ENCODE results near the gene CFAP45. TPM values are rescaled to one million over a fixed set of nuclear protein-coding genes. Genes with fewer than 3 reads are reported as not detected.
A peak's percentile ranks its signal among the peaks of the same experiment; 100 is the strongest.
"Not testable (repeated sequence)": the region's sequence is repeated elsewhere in the genome, so short reads cannot be mapped to it uniquely, and the experiment has no call there.

The CFAP45 gene
- total and polyA plus RNA-seq, 5 donors from 2014 or later = 0.40 to 7.2 (median 0.48) TPM; not detected in 1

GRCh38 chr1:159900755-159901360, 893 bp upstream of the CFAP45 start:
- Mint-ChIP-seq H3K4me3 (peak overlapping the region in 1 of 4 donors; percentile 21), H3K4me1 (peaks cover 0 to 5% (median 1%) of the 10 kb centered on the region in 4 donors), H3K9me3 (no peaks in the 10 kb centered on the region), H3K27me3 (no peaks in the 10 kb centered on the region), H3K36me3 (peaks cover 5% of the 10 kb centered on the region), H3K27ac (no peak overlapping the region)
- DNase-seq (no peak), ATAC-seq (ENCODE audit: low read depth in 2 of 2) (no peak)
- H3K4me1 ChIP-seq (ENCODE audit: control insufficient read depth, insufficient read depth, low read length, poor library complexity, severe bottlenecking) = no peaks in the 10 kb centered on the region
- no peak overlapping the region for H3K27ac ChIP-seq (ENCODE audit: insufficient read depth, low read length, poor library complexity, severe bottlenecking)
- H3K9me3 ChIP-seq (ENCODE audit: control insufficient read depth in 2 of 2, low read length in 2 of 2) = no peaks in the 10 kb centered on the region
- no peaks in the 10 kb centered on the region for H3K27me3 ChIP-seq (ENCODE audit: control insufficient read depth, insufficient read depth, low read length)
- H3K36me3 ChIP-seq (ENCODE audit: control insufficient read depth, insufficient read depth, low read length) = no peaks in the 10 kb centered on the region
- H3K4me3 ChIP-seq (ENCODE audit: low read depth, low read length) = no peak overlapping the region

GRCh38 chr1:159899634-159900033, 331 bp downstream of the CFAP45 start:
- not testable (repeated sequence) for H3K4me3 ChIP-seq (ENCODE audit: low read depth, low read length); ATAC-seq (ENCODE audit: low read depth in 2 of 2); H3K36me3 Mint-ChIP-seq; H3K4me1 ChIP-seq (ENCODE audit: control insufficient read depth, insufficient read depth, low read length, poor library complexity, severe bottlenecking); H3K9me3 ChIP-seq (ENCODE audit: control insufficient read depth in 2 of 2, low read length in 2 of 2); H3K27me3 Mint-ChIP-seq; H3K4me1 Mint-ChIP-seq; H3K9me3 Mint-ChIP-seq; H3K36me3 ChIP-seq (ENCODE audit: control insufficient read depth, insufficient read depth, low read length); H3K27me3 ChIP-seq (ENCODE audit: control insufficient read depth, insufficient read depth, low read length); H3K4me3 Mint-ChIP-seq; DNase-seq; H3K27ac ChIP-seq (ENCODE audit: insufficient read depth, low read length, poor library complexity, severe bottlenecking); H3K27ac Mint-ChIP-seq

DNA sequence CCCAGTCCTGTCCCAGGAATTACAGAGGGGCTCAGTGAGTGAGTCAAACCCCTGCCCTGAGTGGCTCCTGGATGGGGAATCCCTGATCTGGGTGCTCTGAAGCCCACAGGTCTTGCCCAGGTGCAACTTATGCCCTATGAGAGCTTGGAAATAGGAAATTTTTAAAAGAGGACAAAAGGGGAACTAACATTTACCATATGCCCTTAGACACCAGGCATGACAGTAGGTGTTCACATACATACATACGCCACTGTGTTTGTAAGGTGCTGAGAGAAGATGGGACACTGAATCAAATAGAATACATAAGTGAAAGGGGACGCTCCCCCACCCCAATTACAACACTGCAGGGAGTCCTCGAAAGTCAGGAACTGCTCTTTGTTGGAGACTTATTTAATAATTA, 1.4 kb downstream of the CFAP45 start:
- no peaks in the 10 kb centered on the region for H3K9me3 Mint-ChIP-seq
- no peaks in the 10 kb centered on the region for H3K4me1 ChIP-seq (ENCODE audit: control insufficient read depth, insufficient read depth, low read length, poor library complexity, severe bottlenecking)
- peaks cover 4% of the 10 kb centered on the region for H3K27me3 Mint-ChIP-seq
- no peak overlapping the region for H3K27ac ChIP-seq (ENCODE audit: insufficient read depth, low read length, poor library complexity, severe bottlenecking)
- peaks cover 4% of the 10 kb centered on the region for H3K36me3 Mint-ChIP-seq
- DNase-seq (no peak), ATAC-seq (ENCODE audit: low read depth in 2 of 2) (peak in 1 of 2 donors; percentile 20)
- no peaks in the 10 kb centered on the region for H3K9me3 ChIP-seq (ENCODE audit: control insufficient read depth in 2 of 2, low read length in 2 of 2)
- peaks cover 0 to 5% (median 1%) of the 10 kb centered on the region in 4 donors for H3K4me1 Mint-ChIP-seq
- H3K4me3 ChIP-seq (ENCODE audit: low read depth, low read length) = no peak overlapping the region
- no peaks in the 10 kb centered on the region for H3K36me3 ChIP-seq (ENCODE audit: control insufficient read depth, insufficient read depth, low read length)
- no peak overlapping the region for H3K4me3 Mint-ChIP-seq
- H3K27me3 ChIP-seq (ENCODE audit: control insufficient read depth, insufficient read depth, low read length) = peaks cover 2% of the 10 kb centered on the region
- peak overlapping the region in 1 of 3 donors; percentile 34 for H3K27ac Mint-ChIP-seq

GRCh38 chr1:159897962-159898361, 2.0 kb downstream of the CFAP45 start:
- Histone ChIP-seq H3K9me3 (ENCODE audit: control insufficient read depth in 2 of 2, low read length in 2 of 2) (no peaks in the 10 kb centered on the region), H3K4me3 (ENCODE audit: low read depth, low read length) (no peak overlapping the region), H3K27ac (ENCODE audit: insufficient read depth, low read length, poor library complexity, severe bottlenecking) (no peak overlapping the region), H3K4me1 (ENCODE audit: control insufficient read depth, insufficient read depth, low read length, poor library complexity, severe bottlenecking) (no peaks in the 10 kb centered on the region), H3K27me3 (ENCODE audit: control insufficient read depth, insufficient read depth, low read length) (peaks cover 2% of the 10 kb centered on the region), H3K36me3 (ENCODE audit: control insufficient read depth, insufficient read depth, low read length) (no peaks in the 10 kb centered on the region)
- H3K9me3 Mint-ChIP-seq = no peaks in the 10 kb centered on the region
- DNase-seq (no peak), ATAC-seq (ENCODE audit: low read depth in 2 of 2) (peak in 1 of 2 donors; percentile 24)
- H3K4me3 Mint-ChIP-seq = no peak overlapping the region
- H3K36me3 Mint-ChIP-seq = no peaks in the 10 kb centered on the region
- peaks cover 0 to 5% (median 1%) of the 10 kb centered on the region in 4 donors for H3K4me1 Mint-ChIP-seq
- H3K27me3 Mint-ChIP-seq = peaks cover 4% of the 10 kb centered on the region
- H3K27ac Mint-ChIP-seq = peak overlapping the region in 1 of 3 donors; percentile 34

DNA sequence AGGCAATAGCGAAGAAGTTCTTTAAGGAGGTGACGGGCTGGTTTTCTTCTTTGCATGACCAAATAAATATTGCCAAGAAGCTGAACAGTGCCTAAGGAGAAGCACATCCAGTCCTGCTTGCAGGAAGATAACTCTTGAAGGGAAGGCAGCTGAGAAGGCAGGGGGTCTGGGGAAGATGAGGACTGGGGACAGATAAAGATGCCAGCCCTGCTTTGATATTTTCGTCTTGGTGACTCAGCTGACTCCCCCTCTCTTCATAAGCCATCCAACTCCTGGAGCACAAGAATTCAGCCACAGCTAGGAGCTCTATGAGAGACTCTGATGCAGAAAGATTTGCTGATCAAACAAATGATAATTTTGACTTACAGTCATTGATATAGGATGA, 3.4 kb downstream of the CFAP45 start:
- Mint-ChIP-seq H3K27me3 (peaks cover 4% of the 10 kb centered on the region), H3K27ac (peak overlapping the region in 2 of 3 donors; percentile 29 to 44), H3K4me1 (peaks cover 0 to 7% (median 5%) of the 10 kb centered on the region in 4 donors), H3K9me3 (no peaks in the 10 kb centered on the region), H3K36me3 (no peaks in the 10 kb centered on the region), H3K4me3 (no peak overlapping the region)
- H3K4me1 ChIP-seq (ENCODE audit: control insufficient read depth, insufficient read depth, low read length, poor library complexity, severe bottlenecking) = no peaks in the 10 kb centered on the region
- no peaks in the 10 kb centered on the region for H3K36me3 ChIP-seq (ENCODE audit: control insufficient read depth, insufficient read depth, low read length)
- H3K4me3 ChIP-seq (ENCODE audit: low read depth, low read length) = no peak overlapping the region
- ATAC-seq (ENCODE audit: low read depth in 2 of 2) = no peak
- H3K27ac ChIP-seq (ENCODE audit: insufficient read depth, low read length, poor library complexity, severe bottlenecking) = no peak overlapping the region
- peaks cover 2% of the 10 kb centered on the region for H3K27me3 ChIP-seq (ENCODE audit: control insufficient read depth, insufficient read depth, low read length)
- H3K9me3 ChIP-seq (ENCODE audit: control insufficient read depth in 2 of 2, low read length in 2 of 2) = no peaks in the 10 kb centered on the region
- DNase-seq = no peak

DNA sequence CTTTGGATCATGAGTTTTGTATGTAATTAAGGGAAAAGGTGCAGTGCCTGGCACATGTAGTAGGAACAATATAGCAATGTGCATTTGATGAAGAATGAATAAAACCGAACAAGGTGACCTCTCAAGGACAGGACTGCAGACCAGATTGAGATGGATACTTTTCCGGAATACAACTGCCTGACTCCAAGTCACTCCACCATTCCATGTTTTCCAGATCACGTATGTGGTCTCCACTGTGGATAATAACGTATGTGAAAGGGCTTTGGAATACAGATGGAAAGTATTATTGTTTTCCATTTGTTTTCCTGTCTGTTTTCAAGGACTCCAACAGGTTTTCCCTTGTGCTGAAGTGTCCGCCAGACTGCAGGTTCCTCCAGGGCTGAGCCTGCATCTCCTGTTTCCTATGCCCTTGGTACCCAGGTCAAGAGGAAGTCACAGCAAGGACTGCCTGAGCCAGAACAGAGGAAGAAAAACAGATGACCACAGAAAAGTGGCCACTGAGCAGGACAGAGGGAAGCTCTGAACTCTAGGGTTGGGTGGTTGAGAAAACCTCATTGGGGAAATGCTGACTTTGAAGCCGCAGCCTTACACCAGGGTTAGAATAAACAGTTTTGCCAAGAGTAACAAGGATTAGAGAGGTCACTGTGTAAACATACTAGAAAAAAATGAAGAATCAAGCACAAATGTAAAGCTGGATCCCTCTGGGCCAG, 4.0 kb downstream of the CFAP45 start:
- ATAC-seq (ENCODE audit: low read depth in 2 of 2) = no peak
- H3K4me3 Mint-ChIP-seq = no peak overlapping the region
- no peaks in the 10 kb centered on the region for H3K4me1 ChIP-seq (ENCODE audit: control insufficient read depth, insufficient read depth, low read length, poor library complexity, severe bottlenecking)
- no peaks in the 10 kb centered on the region for H3K36me3 Mint-ChIP-seq
- no peak overlapping the region for H3K4me3 ChIP-seq (ENCODE audit: low read depth, low read length)
- peaks cover 0 to 8% (median 6%) of the 10 kb centered on the region in 4 donors for H3K4me1 Mint-ChIP-seq
- no peaks in the 10 kb centered on the region for H3K9me3 ChIP-seq (ENCODE audit: control insufficient read depth in 2 of 2, low read length in 2 of 2)
- no peak for DNase-seq
- H3K27me3 Mint-ChIP-seq = peaks cover 4% of the 10 kb centered on the region
- peak overlapping the region in 2 of 3 donors; percentile 29 to 44 for H3K27ac Mint-ChIP-seq
- no peaks in the 10 kb centered on the region for H3K9me3 Mint-ChIP-seq
- H3K36me3 ChIP-seq (ENCODE audit: control insufficient read depth, insufficient read depth, low read length) = no peaks in the 10 kb centered on the region
- H3K27me3 ChIP-seq (ENCODE audit: control insufficient read depth, insufficient read depth, low read length) = peaks cover 2% of the 10 kb centered on the region
- no peak overlapping the region for H3K27ac ChIP-seq (ENCODE audit: insufficient read depth, low read length, poor library complexity, severe bottlenecking)

- Mint-ChIP-seq H3K4me3 (no peak overlapping the region), H3K27ac (no peak overlapping the region), H3K36me3 (no peaks in the 10 kb centered on the region), H3K9me3 (no peaks in the 10 kb centered on the region), H3K27me3 (peaks cover 4% of the 10 kb centered on the region), H3K4me1 (peaks cover 2 to 8% (median 4%) of the 10 kb centered on the region in 4 donors)
- Histone ChIP-seq H3K9me3 (ENCODE audit: control insufficient read depth in 2 of 2, low read length in 2 of 2) (no peaks in the 10 kb centered on the region), H3K27me3 (ENCODE audit: control insufficient read depth, insufficient read depth, low read length) (peaks cover 2% of the 10 kb centered on the region), H3K4me1 (ENCODE audit: control insufficient read depth, insufficient read depth, low read length, poor library complexity, severe bottlenecking) (peaks cover under 1% of the 10 kb centered on the region), H3K36me3 (ENCODE audit: control insufficient read depth, insufficient read depth, low read length) (no peaks in the 10 kb centered on the region), H3K27ac (ENCODE audit: insufficient read depth, low read length, poor library complexity, severe bottlenecking) (no peak overlapping the region), H3K4me3 (ENCODE audit: low read depth, low read length) (no peak overlapping the region)
- no peak for DNase-seq
- no peak for ATAC-seq (ENCODE audit: low read depth in 2 of 2)
These were observed 4.7 kb downstream of the CFAP45 start for GRCh38 chr1:159895286-159895685.

GRCh38 chr1:159892944-159893343, 7.0 kb downstream of the CFAP45 start:
- H3K27me3 Mint-ChIP-seq = peaks cover 4% of the 10 kb centered on the region
- no peaks in the 10 kb centered on the region for H3K36me3 Mint-ChIP-seq
- H3K9me3 Mint-ChIP-seq = no peaks in the 10 kb centered on the region
- Histone ChIP-seq H3K4me3 (ENCODE audit: low read depth, low read length) (no peak overlapping the region), H3K27me3 (ENCODE audit: control insufficient read depth, insufficient read depth, low read length) (peaks cover 2% of the 10 kb centered on the region), H3K4me1 (ENCODE audit: control insufficient read depth, insufficient read depth, low read length, poor library complexity, severe bottlenecking) (peaks cover 7% of the 10 kb centered on the region), H3K9me3 (ENCODE audit: control insufficient read depth in 2 of 2, low read length in 2 of 2) (no peaks in the 10 kb centered on the region), H3K36me3 (ENCODE audit: control insufficient read depth, insufficient read depth, low read length) (no peaks in the 10 kb centered on the region), H3K27ac (ENCODE audit: insufficient read depth, low read length, poor library complexity, severe bottlenecking) (no peak overlapping the region)
- peaks cover 4 to 19% (median 14%) of the 10 kb centered on the region in 4 donors for H3K4me1 Mint-ChIP-seq
- no peak overlapping the region for H3K27ac Mint-ChIP-seq
- DNase-seq (peak in 1 of 3 donors; percentile 38), ATAC-seq (ENCODE audit: low read depth in 2 of 2) (no peak)
- H3K4me3 Mint-ChIP-seq = no peak overlapping the region

Measured in CD4-positive, CD25-positive, alpha-beta regulatory T cell (primary cell).